Right kidney (tissue), 1 donor: Measurements from ENCODE around the gene CXCR4.
A peak's percentile ranks its signal among the peaks of the same experiment; 100 is the strongest.

Experiments
- DNase-seq: peaks from one replicate; pipeline ENCODE4 v3.0.0-alpha.2; 2016

Gene CXCR4

GRCh38 chr2:136133176-136133575, 15.2 kb upstream of the CXCR4 start:
- no peak for DNase-seq

- no peak for DNase-seq
Observed at GRCh38 chr2:136132825-136133155, 14.8 kb upstream of the CXCR4 start.

- no peak for DNase-seq
Observed at GRCh38 chr2:136131961-136132824, 14.2 kb upstream of the CXCR4 start.

GRCh38 chr2:136131484-136131960, 13.6 kb upstream of the CXCR4 start:
- no peak for DNase-seq

GRCh38 chr2:136130511-136130910, 12.6 kb upstream of the CXCR4 start:
- DNase-seq: no peak

GRCh38 chr2:136130045-136130444, 12.1 kb upstream of the CXCR4 start:
- DNase-seq: no peak

- DNase-seq: no peak
Observed at GRCh38 chr2:136129601-136130000, 11.7 kb upstream of the CXCR4 start.

- no peak for DNase-seq
Observed at GRCh38 chr2:136128905-136129304, 11.0 kb upstream of the CXCR4 start.

- DNase-seq: no peak
Observed at GRCh38 chr2:136128366-136128765, 10.4 kb upstream of the CXCR4 start.

- no peak for DNase-seq
Observed at GRCh38 chr2:136127356-136127755, 9.4 kb upstream of the CXCR4 start.

- DNase-seq: no peak
Observed at GRCh38 chr2:136126421-136126926, 8.5 kb upstream of the CXCR4 start.

GRCh38 chr2:136126021-136126420, 8.1 kb upstream of the CXCR4 start:
- no peak for DNase-seq

GRCh38 chr2:136125236-136125635, 7.3 kb upstream of the CXCR4 start:
- no peak for DNase-seq

GRCh38 chr2:136124805-136125204, 6.9 kb upstream of the CXCR4 start:
- DNase-seq: no peak

GRCh38 chr2:136122661-136123060, 4.7 kb upstream of the CXCR4 start:
- no peak for DNase-seq

GRCh38 chr2:136121204-136121910, 3.4 kb upstream of the CXCR4 start:
- no peak for DNase-seq

- no peak for DNase-seq
Observed at GRCh38 chr2:136119717-136120675, 2.0 kb upstream of the CXCR4 start.

GRCh38 chr2:136118819-136119716, 1.1 kb upstream of the CXCR4 start:
- peak; percentile 61 for DNase-seq

- peak; percentile 76 for DNase-seq
Observed at GRCh38 chr2:136117391-136117841, 533 bp downstream of the CXCR4 start.

GRCh38 chr2:136116813-136117390, 1.0 kb downstream of the CXCR4 start:
- DNase-seq: peak; percentile 73
